GM12878 (cell line): ENCODE measurements around the gene ITPR2. TPM values are rescaled to one million over a fixed set of nuclear protein-coding genes. Genes with fewer than 3 reads are reported as not detected.

ENCODE experiments used
- ATAC-seq: fragments of 200-7000 bp; cut with Tn5 transposase; 3 replicates; pipeline ENCODE4 v1.9.1; 2020; ENCODE audit warnings: mild to moderate bottlenecking, moderate library complexity
- BruUV-seq: library from RNA; stranded (reverse); fragments of 400-500 nt; replicated peaks from 2 replicates; lab custom pipeline; 2021; lab: Mats Ljungman, UMichigan
- CTCF ChIA-PET: fragments of 300-600 bp; sonication (Branson Sonifier 250); formaldehyde crosslinking; extraction: SDS; loops from one replicate; lab custom pipeline; 2021; ENCODE audit warnings: inconsistent platforms; lab: Yijun Ruan, JAX
- POLR2A ChIA-PET: fragments of 350-600 bp; formaldehyde crosslinking; extraction: SDS; loops from one replicate; lab custom pipeline; 2021; ENCODE audit warnings: inconsistent platforms; lab: Charles Lee
- RAD21 ChIA-PET: fragments of 300-600 bp; sonication (Branson Sonifier 250); formaldehyde crosslinking; loops from one replicate; lab custom pipeline; 2023; ENCODE audit warnings: antibody characterized with exemption; ENCODE audit not compliant: unreplicated experiment; lab: Charles Lee
- SMC1A ChIA-PET: fragments of 300-600 bp; sonication (Branson Sonifier 250); formaldehyde crosslinking; loops from one replicate; lab custom pipeline; 2023; ENCODE audit not compliant: unreplicated experiment, uncharacterized antibody; lab: Charles Lee
- DNase-seq: peaks from one replicate; pipeline ENCODE4 v3.0.0-alpha.2; 2011; ENCODE audit warnings: low read depth, low spot score
- FAIRE-seq: peaks from 3 replicates; lab custom pipeline; 2011; peaks lifted over from hg19 to GRCh38; lab: Jason Lieb, UNC
- H2AFZ ChIP-seq: 2 replicates; pipeline ENCODE4 v1.6.0; 2011; ENCODE audit warnings: low read depth, low read length, control low read depth; ENCODE audit not compliant: control insufficient read depth
- H3K27ac ChIP-seq: 2 replicates; pipeline ENCODE4 v1.5.1; 2011; ENCODE audit warnings: control low read depth; ENCODE audit not compliant: control insufficient read depth, insufficient read depth
- H3K27me3 ChIP-seq, 2 experiments: replicated peaks in 1 of 2; 2 replicates each; pipeline versions ENCODE4 v1.6.0 to v1.6.1; 2011; ENCODE audit warnings: low read length in 1 of 2; ENCODE audit not compliant: control insufficient read depth in 2 of 2, insufficient read depth in 2 of 2
- H3K36me3 ChIP-seq, 2 experiments: 2 replicates each; pipeline ENCODE4 v1.5.1; 2011; ENCODE audit warnings: low read length in 1 of 2; ENCODE audit not compliant: control insufficient read depth in 2 of 2, insufficient read depth in 2 of 2
- H3K4me1 ChIP-seq: 2 replicates; pipeline ENCODE4 v1.6.1; 2011; ENCODE audit warnings: mild to moderate bottlenecking, low read length, moderate library complexity, mixed read lengths; ENCODE audit not compliant: control insufficient read depth, insufficient read depth
- H3K4me2 ChIP-seq: 2 replicates; pipeline ENCODE4 v1.6.0; 2011; ENCODE audit warnings: control low read depth; ENCODE audit not compliant: control insufficient read depth, insufficient read depth
- H3K4me3 ChIP-seq: fragments of 200-600 bp; sonication (generic); 2 replicates; pipeline ENCODE4 v1.5.1; 2016
- H3K79me2 ChIP-seq: 2 replicates; pipeline ENCODE4 v1.6.0; 2011; ENCODE audit warnings: low read length; ENCODE audit not compliant: control insufficient read depth, insufficient read depth
- H3K9ac ChIP-seq: 2 replicates; pipeline ENCODE4 v1.8.0; 2011; ENCODE audit warnings: low read length, control low read depth, mixed read lengths; ENCODE audit not compliant: control insufficient read depth, insufficient read depth
- H3K9me3 ChIP-seq: replicated peaks from 3 replicates; pipeline ENCODE4 v1.5.1; 2011; ENCODE audit warnings: mild to moderate bottlenecking, low read length; ENCODE audit not compliant: control insufficient read depth, insufficient read depth
- H4K20me1 ChIP-seq: 2 replicates; pipeline ENCODE4 v1.6.0; 2011; ENCODE audit not compliant: control insufficient read depth, insufficient read depth
- ASH2L ChIP-seq: fragments of 300-600, 200-600 bp; sonication (generic); IDR thresholded peaks from 2 replicates; pipeline ENCODE4 v1.6.1; 2017; ENCODE audit warnings: low read depth, mild to moderate bottlenecking, borderline replicate concordance
- BCL11A ChIP-seq: IDR thresholded peaks from 2 replicates; pipeline ENCODE4 v1.6.1; 2011; ENCODE audit warnings: low read depth, low read length
- BMI1 ChIP-seq: fragments of 450-650 bp; IDR thresholded peaks from 2 replicates; pipeline ENCODE4 v1.6.1; 2016; ENCODE audit warnings: mild to moderate bottlenecking, moderate library complexity, borderline replicate concordance
- BRCA1 ChIP-seq: IDR thresholded peaks from 2 replicates; pipeline ENCODE4 v1.6.1; 2011; ENCODE audit warnings: low read depth, low read length, improper control_type of control experiment
- CUX1 ChIP-seq: IDR thresholded peaks from 2 replicates; pipeline ENCODE4 v1.6.1; 2012; ENCODE audit warnings: improper control_type of control experiment, low read depth, low read length; ENCODE audit not compliant: insufficient replicate concordance
- ELK1 ChIP-seq: IDR thresholded peaks from 2 replicates; pipeline ENCODE4 v1.6.1; 2012; ENCODE audit warnings: low read depth, low read length, improper control_type of control experiment
- JUNB ChIP-seq: IDR thresholded peaks from 2 replicates; pipeline ENCODE4 v1.6.1; 2016; ENCODE audit warnings: antibody characterized with exemption, mild to moderate bottlenecking
- KAT2A ChIP-seq: conservative IDR thresholded peaks from 2 replicates; pipeline ENCODE4 v1.6.1; 2011; ENCODE audit warnings: low read depth, low read length; ENCODE audit not compliant: control insufficient read depth
- MTA2 ChIP-seq: fragments of 450-650 bp; IDR thresholded peaks from 2 replicates; pipeline ENCODE4 v1.6.1; 2016; ENCODE audit warnings: low read depth, mild to moderate bottlenecking, moderate library complexity
- NFXL1 ChIP-seq: fragments of 450-650 bp; IDR thresholded peaks from 2 replicates; pipeline ENCODE4 v1.6.1; 2017; ENCODE audit warnings: antibody characterized with exemption, mild to moderate bottlenecking, borderline replicate concordance
- POLR2AphosphoS5 ChIP-seq: IDR thresholded peaks from 2 replicates; pipeline ENCODE4 v1.6.1; 2011; ENCODE audit warnings: mild to moderate bottlenecking, low read length, inconsistent platforms
- SMAD1 ChIP-seq: fragments of 450-650 bp; IDR thresholded peaks from 2 replicates; pipeline ENCODE4 v1.6.1; 2018; ENCODE audit warnings: mild to moderate bottlenecking, low read depth; ENCODE audit not compliant: partially characterized antibody
- SMC3 ChIP-seq: IDR thresholded peaks from 2 replicates; pipeline ENCODE4 v1.6.1; 2011; ENCODE audit warnings: low read length, improper control_type of control experiment, borderline replicate concordance
- SRF ChIP-seq, 2 experiments: IDR thresholded peaks; 2 replicates each; pipeline ENCODE4 v1.6.1; 2011; ENCODE audit warnings: low read depth in 2 of 2, low read length in 2 of 2, mild to moderate bottlenecking in 1 of 2, moderate library complexity in 1 of 2
- STAT1 ChIP-seq: fragments of 450-650 bp; conservative IDR thresholded peaks from 2 replicates; pipeline ENCODE4 v1.6.1; 2014; ENCODE audit warnings: antibody characterized with exemption, mild to moderate bottlenecking
- SUPT20H ChIP-seq: IDR thresholded peaks from 2 replicates; pipeline ENCODE4 v1.6.1; 2011; ENCODE audit warnings: low read depth, mild to moderate bottlenecking, low read length, moderate library complexity, borderline replicate concordance; ENCODE audit not compliant: control insufficient read depth
- TCF12 ChIP-seq: IDR thresholded peaks from 2 replicates; pipeline ENCODE4 v1.6.1; 2011; ENCODE audit warnings: low read depth, mild to moderate bottlenecking, low read length
- ZBED1 ChIP-seq: IDR thresholded peaks from 2 replicates; pipeline ENCODE4 v1.6.1; 2016; ENCODE audit warnings: borderline replicate concordance
- WGBS: methylation state at CpG from one replicate; pipeline ENCODE4 v1.1.6; 2016; ENCODE audit warnings: low lambda C conversion rate; ENCODE audit not compliant: insufficient replicate concordance, insufficient coverage; ENCODE audit errors: missing lambda C conversion rate; 5-methylcytosine and 5-hydroxymethylcytosine counted together
- in situ Hi-C: fragments of 300-500 bp; cut with MboI; formaldehyde crosslinking; loops from 9 replicates; pipeline ENCODE4 v1.14.3; 2018; ENCODE audit warnings: mixed read lengths
- intact Hi-C: fragments of 100-400 bp; cut with micrococcal nuclease; formaldehyde crosslinking; loops from one replicate; pipeline ENCODE4 v1.14.2; 2022; ENCODE audit not compliant: unreplicated experiment
- polyA plus RNA-seq, 11 experiments: library from polyadenylated mRNA; depleted of rRNA in 4 of 11; unstranded in 6 of 11; stranded (reverse) in 5 of 11; fragments of >200 nt; fragmentation: Nextera tagmentation in 4 of 11; fragmentation: Illumina TruSeq in 1 of 11; extraction: Ambion mirVana in 4 of 11; extraction: Trizol in 1 of 11; gene quantifications; 1 replicate in 1 of 11; 2 replicates in 10 of 11; pipeline versions ENCODE4 v1.2.1 to v1.2.3, GENCODE V29; 2011 to 2016; ENCODE audit warnings: inconsistent platforms in 2 of 11, missing spikeins in 2 of 11, low read depth in 1 of 11
- total RNA-seq, 4 experiments: library from RNA; depleted of rRNA in 3 of 4; stranded (reverse); fragments of >200 nt in 3 of 4; fragmentation: Illumina TruSeq in 1 of 4; extraction: Trizol in 1 of 4; gene quantifications; 2 replicates each; pipeline versions ENCODE4 v1.2.1 to v1.2.3, GENCODE V29; 2013 to 2021
- TF ChIP-seq, protein P1 (sequence below): IDR thresholded peaks from 2 replicates; pipeline ENCODE4 v1.6.1; 2012; ENCODE audit warnings: low read depth, low read length, improper control_type of control experiment

The ITPR2 gene
- total and polyA plus RNA-seq, 10 of the 15 experiments (the other 5 are each of a cell fraction or from before 2014, with no cell fraction given): 7.5 to 76.2 (median 47.1) TPM

- RAD21 ChIA-PET: interaction anchor here (0.7 to 1.4 kb wide), 3 partner anchors 8 to 164 kb away, joined by 3 read pairs; no protein-coding TSS in a partner anchor
- peaks cover 4 to 28% of the 10 kb centered on the region in 2 experiments; a peak in 3 of 4 replicates for H3K36me3 ChIP-seq
- no TSS peak for BruUV-seq
- no peak for ATAC-seq
- no peak overlapping the region for H3K27ac ChIP-seq
- POLR2A ChIA-PET: interaction anchor here (1.1 to 2.0 kb wide), 3 partner anchors 13 to 54 kb away, joined by 3 to 5 read pairs (median 4); no protein-coding TSS in a partner anchor
- SMC1A ChIA-PET: interaction anchor here (0.7 to 2.2 kb wide), 12 partner anchors 8 to 134 kb away, joined by 3 to 12 read pairs (median 4); partner anchors contain the start of gene ITPR2
- H3K9ac ChIP-seq: no peak overlapping the region
- no peak for FAIRE-seq
- H3K4me1 ChIP-seq: peaks cover 22% of the 10 kb centered on the region
- H3K27me3 ChIP-seq: no peaks in the 10 kb centered on the region
- intact Hi-C loops (no loop called here), in situ Hi-C loops (no loop called here)
- H3K79me2 ChIP-seq: no peaks in the 10 kb centered on the region
- CTCF ChIA-PET: interaction anchor here (1.0 to 3.1 kb wide), 4 partner anchors 9 to 174 kb away, joined by 3 to 24 read pairs (median 4); no protein-coding TSS in a partner anchor
- H3K4me3 ChIP-seq: no peak overlapping the region
- no peaks in the 10 kb centered on the region; the same call in 2 of the 3 replicates for H3K9me3 ChIP-seq
- H2AFZ ChIP-seq: no peak overlapping the region
- no peak for DNase-seq
- H4K20me1 ChIP-seq: no peaks in the 10 kb centered on the region
- 98% methylated on average over 5 of the region's 5 CpGs for WGBS
- H3K4me2 ChIP-seq: no peak overlapping the region
- TF ChIP-seq NFXL1 (no peak), BRCA1 (no peak), ZBED1 (no peak), CUX1 (no peak), SUPT20H (no peak), TCF12 (no peak), JUNB (no peak), BCL11A (no peak), ELK1 (no peak), MTA2 (no peak), POLR2AphosphoS5 (no peak), SMC3 (no peak), BMI1 (no peak), ASH2L (no peak), STAT1 (no peak), SMAD1 (no peak), SRF (IDR thresholded peaks at IDR 0.05; ENCODE audit: low read depth in 2 of 2, low read length in 2 of 2) (no peak), KAT2A (no peak)
- TF ChIP-seq, protein P1, sequence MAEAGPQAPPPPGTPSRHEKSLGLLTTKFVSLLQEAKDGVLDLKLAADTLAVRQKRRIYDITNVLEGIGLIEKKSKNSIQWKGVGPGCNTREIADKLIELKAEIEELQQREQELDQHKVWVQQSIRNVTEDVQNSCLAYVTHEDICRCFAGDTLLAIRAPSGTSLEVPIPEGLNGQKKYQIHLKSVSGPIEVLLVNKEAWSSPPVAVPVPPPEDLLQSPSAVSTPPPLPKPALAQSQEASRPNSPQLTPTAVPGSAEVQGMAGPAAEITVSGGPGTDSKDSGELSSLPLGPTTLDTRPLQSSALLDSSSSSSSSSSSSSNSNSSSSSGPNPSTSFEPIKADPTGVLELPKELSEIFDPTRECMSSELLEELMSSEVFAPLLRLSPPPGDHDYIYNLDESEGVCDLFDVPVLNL: no peak
Measured at GRCh38 chr12:26711072-26711471, 121.9 kb downstream of the ITPR2 start.
